Subcutaneous adipose tissue (tissue), 4 donors: ENCODE data around the gene CFAP54. TPM values are rescaled to one million over a fixed set of nuclear protein-coding genes. Genes with fewer than 3 reads are reported as not detected.

Experiments
- CTCF ChIP-seq: fragments of 450-650 bp; IDR thresholded peaks from one replicate; pipeline ENCODE4 v1.5.1; 2016; ENCODE audit warnings: low read depth, mild to moderate bottlenecking, control low read depth, antibody characterized with exemption, moderate library complexity
- total RNA-seq, 4 donors: library from RNA; depleted of rRNA; stranded (reverse); fragments of >200 nt; gene quantifications; one replicate each; pipeline ENCODE4 v1.1.0, GENCODE V29; 2016

Gene CFAP54
- total RNA-seq, 4 donors from 2014 or later, result 0.33 to 1.7 (median 0.89) TPM

- TF ChIP-seq CTCF, result no peak
Measured at GRCh38 chr12:96503976-96504375, 14.6 kb downstream of the CFAP54 start.

- no peak for TF ChIP-seq CTCF
Measured at GRCh38 chr12:96506776-96507175, 17.4 kb downstream of the CFAP54 start.

- TF ChIP-seq CTCF, result no peak
Measured at GRCh38 chr12:96510306-96510764, 21.0 kb downstream of the CFAP54 start.

- no peak for TF ChIP-seq CTCF
Measured at GRCh38 chr12:96513166-96513565, 23.8 kb downstream of the CFAP54 start.

- no peak for TF ChIP-seq CTCF
Measured at GRCh38 chr12:96513681-96514080, 24.3 kb downstream of the CFAP54 start.

GRCh38 chr12:96514328-96514727 is 25.0 kb downstream of the CFAP54 start:
- no peak for TF ChIP-seq CTCF

- no peak for TF ChIP-seq CTCF
Measured at GRCh38 chr12:96516472-96517430, 27.4 kb downstream of the CFAP54 start.
